ENCODE data around the gene ATAD3B. TPM values are rescaled to one million over a fixed set of nuclear protein-coding genes. Genes with fewer than 3 reads are reported as not detected.
"Not testable (repeated sequence)": the region's sequence is repeated elsewhere in the genome, so short reads cannot be mapped to it uniquely, and the experiment has no call there.

ATAD3B gene
- total RNA-seq, 6 experiments from 2014 or later = 8.9 to 15.0 (median 10.2) TPM

- H3K9me3 ChIP-seq; H3K36me3 ChIP-seq; H3K4me1 ChIP-seq; H3K27me3 ChIP-seq; intact Hi-C loops (cut with DNase I): not testable (repeated sequence)
- DNase-seq (peak; percentile 79 to 90 (median 90)), ATAC-seq (peak; percentile 53 to 67 (median 61))
- TF ChIP-seq CTCF (IDR thresholded peaks at IDR 0.05) (peak; percentile 62 to 84 (median 73)), POLR2A (IDR thresholded peaks at IDR 0.05) (peak; percentile 47)
- H3K27ac ChIP-seq = peak overlapping the region; percentile 69 to 77 (median 72)
- WGBS (ENCODE audit: insufficient coverage, low coverage, low lambda C conversion rate, missing lambda C conversion rate) = 17% methylated on average over 9 of the region's 16 CpGs
- H3K4me3 ChIP-seq = peak overlapping the region; percentile 3 to 39 (median 35)
These were observed 33.3 kb downstream of the ATAD3B start for GRCh38 chr1:1504777-1505365.

- 12% methylated on average over 17 of the region's 22 CpGs for WGBS (ENCODE audit: insufficient coverage, low coverage, low lambda C conversion rate, missing lambda C conversion rate)
- peak in 3 of 4 donors; percentile 28 to 44 (median 31) for TF ChIP-seq CTCF (IDR thresholded peaks at IDR 0.05)
- intact Hi-C loops (cut with DNase I); H3K27me3 ChIP-seq; H3K4me1 ChIP-seq; H3K36me3 ChIP-seq; H3K9me3 ChIP-seq: not testable (repeated sequence)
- peak overlapping the region; percentile 3 to 39 (median 35) for H3K4me3 ChIP-seq
- ATAC-seq = peak; percentile 66 to 81 (median 68)
- peak in 1 of 3 donors; percentile 48 for DNase-seq
- H3K27ac ChIP-seq = peak overlapping the region; percentile 69 to 77 (median 72)
These were observed 33.8 kb downstream of the ATAD3B start for GRCh38 chr1:1505366-1505798.

GRCh38 chr1:1505801-1506200, 34.2 kb downstream of the ATAD3B start:
- H3K9me3 ChIP-seq; H3K27me3 ChIP-seq; H3K36me3 ChIP-seq; intact Hi-C loops (cut with DNase I): not testable (repeated sequence)
- Histone ChIP-seq H3K4me3 (peak overlapping the region in 1 of 3 donors; percentile 39), H3K4me1 (peaks cover 0 to 11% (median 9%) of the 10 kb centered on the region in 4 donors), H3K27ac (peak overlapping the region; percentile 69 to 77 (median 72))
- ATAC-seq (peak in 3 of 4 donors; percentile 20 to 29 (median 26)), DNase-seq (peak in 1 of 3 donors; percentile 67)
- 31% methylated on average over 4 of the region's 5 CpGs for WGBS (ENCODE audit: insufficient coverage, low coverage, low lambda C conversion rate, missing lambda C conversion rate)

GRCh38 chr1:1507305-1507704, 35.7 kb downstream of the ATAD3B start:
- H3K9me3 ChIP-seq = no peaks in the 10 kb centered on the region
- DNase-seq = no peak
- no peaks in the 10 kb centered on the region for H3K36me3 ChIP-seq
- no peaks in the 10 kb centered on the region for H3K27me3 ChIP-seq
- no peak overlapping the region for H3K4me3 ChIP-seq
- H3K4me1 ChIP-seq = peaks cover 0 to 16% (median 10%) of the 10 kb centered on the region in 4 donors
- intact Hi-C loops (cut with DNase I) = no loop called here
- TF ChIP-seq CTCF (IDR thresholded peaks at IDR 0.05) (no peak), POLR2A (IDR thresholded peaks at IDR 0.05) (no peak)
- no peak for ATAC-seq
- 93% methylated on average over 4 of the region's 4 CpGs for WGBS (ENCODE audit: insufficient coverage, low coverage, low lambda C conversion rate, missing lambda C conversion rate)
- no peak overlapping the region for H3K27ac ChIP-seq

GRCh38 chr1:1508775-1509464, 37.4 kb downstream of the ATAD3B start:
- ATAC-seq; H3K27me3 ChIP-seq; H3K36me3 ChIP-seq; DNase-seq; H3K27ac ChIP-seq; H3K9me3 ChIP-seq; intact Hi-C loops (cut with DNase I); H3K4me3 ChIP-seq: not testable (repeated sequence)
- peaks cover 0 to 16% (median 10%) of the 10 kb centered on the region in 4 donors for H3K4me1 ChIP-seq
- WGBS (ENCODE audit: insufficient coverage, low coverage, low lambda C conversion rate, missing lambda C conversion rate) = 83% methylated on average over 3 of the region's 34 CpGs

- H3K36me3 ChIP-seq; H3K27ac ChIP-seq; DNase-seq; H3K27me3 ChIP-seq; H3K4me3 ChIP-seq; intact Hi-C loops (cut with DNase I); ATAC-seq; H3K9me3 ChIP-seq: not testable (repeated sequence)
- WGBS (ENCODE audit: insufficient coverage, low coverage, low lambda C conversion rate, missing lambda C conversion rate) = 20% methylated on average over 1 of the region's 21 CpGs
- peaks cover 0 to 16% (median 10%) of the 10 kb centered on the region in 4 donors for H3K4me1 ChIP-seq
These were observed 37.9 kb downstream of the ATAD3B start for GRCh38 chr1:1509465-1509850.

All from right lobe of liver (tissue), 6 donors.